ENCODE results near the gene FCER2.

Gene FCER2

DNA sequence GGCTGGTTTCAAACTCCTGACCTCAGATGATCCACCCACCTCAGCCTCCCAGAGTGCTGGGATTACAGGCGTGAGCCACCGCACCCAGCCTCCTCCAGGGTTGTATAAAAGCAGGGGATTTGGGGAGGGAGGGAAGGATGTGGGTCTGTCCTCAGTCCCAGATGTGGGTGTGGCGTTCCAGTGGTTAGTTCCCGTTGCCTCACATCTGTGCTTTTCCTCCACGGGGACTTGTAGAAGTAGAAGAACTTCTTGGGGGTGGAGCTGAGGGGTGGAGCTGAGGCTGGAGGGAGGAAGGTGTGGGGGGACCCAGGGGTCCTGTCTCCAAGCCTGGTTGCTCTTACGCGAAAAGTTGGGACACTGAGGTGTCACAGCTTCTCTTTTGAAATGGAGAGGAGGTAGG lies 25.6 kb downstream of the FCER2 start:
- no peak overlapping the region for H3K4me3 ChIP-seq (ENCODE audit: extremely low read depth, insufficient read depth, low read length, poor library complexity, severe bottlenecking)
- no peaks in the 10 kb centered on the region for H3K36me3 ChIP-seq (ENCODE audit: control insufficient read depth, insufficient read depth, low read length)
- H3K27ac ChIP-seq (ENCODE audit: low read depth, low read length, severe bottlenecking): no peak overlapping the region
- H3K9me3 ChIP-seq (ENCODE audit: control insufficient read depth, low read length): no peaks in the 10 kb centered on the region
- H3K4me1 ChIP-seq (ENCODE audit: control insufficient read depth, insufficient read depth, low read length, poor library complexity, severe bottlenecking): no peaks in the 10 kb centered on the region
- 49 to 66% methylated on average over 5 of the region's 7 CpGs for WGBS, 2 experiments (ENCODE audit: insufficient coverage in 2 of 2)

DNA sequence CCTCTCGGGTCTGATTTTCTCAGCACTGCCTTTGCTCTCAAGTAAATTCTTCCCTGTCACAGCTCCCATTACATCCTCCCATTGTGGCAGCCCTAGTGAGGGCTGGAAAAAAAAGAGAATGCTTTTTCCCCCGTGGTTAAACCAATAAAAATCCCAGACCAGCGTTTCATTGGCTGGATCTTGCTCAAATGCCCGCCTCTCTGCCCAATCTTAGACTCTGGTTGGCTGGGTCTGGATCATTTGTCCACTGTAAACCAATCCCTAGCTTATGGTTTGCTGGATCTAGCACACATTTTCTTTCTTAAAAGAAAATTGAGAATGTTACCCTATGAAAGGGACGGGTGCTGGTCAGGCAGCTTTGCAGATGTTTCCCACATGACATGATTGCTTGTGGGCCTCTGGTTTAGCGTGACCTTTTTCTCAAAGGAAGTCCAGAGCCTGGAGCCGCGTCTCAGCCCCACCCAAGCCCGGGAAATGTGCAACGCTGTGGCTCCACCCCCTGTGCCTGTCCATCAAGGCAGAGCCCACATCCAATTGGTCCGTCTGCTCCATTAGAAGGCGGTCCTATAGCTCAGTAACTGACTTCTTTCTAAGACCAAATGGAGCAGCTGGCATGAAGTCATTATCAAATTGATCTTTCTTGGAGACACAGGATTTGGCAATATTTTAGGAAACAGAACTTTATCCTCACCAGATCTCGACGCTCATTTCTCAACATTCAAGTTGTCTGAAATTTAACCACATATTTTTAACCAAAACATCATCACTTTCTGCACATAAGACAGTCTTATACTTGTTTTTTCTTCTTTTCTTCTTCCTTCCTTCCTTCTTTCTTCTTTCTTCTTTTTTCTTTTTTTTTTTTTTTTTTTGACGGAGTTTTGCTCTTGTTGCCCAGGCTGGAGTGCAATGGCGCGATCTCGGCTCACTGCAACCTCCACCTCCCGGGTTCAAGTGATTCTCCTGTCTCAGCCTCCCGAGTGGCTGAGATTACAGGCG lies 27.6 kb downstream of the FCER2 start:
- WGBS, 2 experiments (ENCODE audit: insufficient coverage in 2 of 2): 56 to 57% methylated on average over 14 to 15 of the region's 21 CpGs
- no peaks in the 10 kb centered on the region for H3K36me3 ChIP-seq (ENCODE audit: control insufficient read depth, insufficient read depth, low read length)
- H3K27ac ChIP-seq (ENCODE audit: low read depth, low read length, severe bottlenecking): no peak overlapping the region
- H3K9me3 ChIP-seq (ENCODE audit: control insufficient read depth, low read length): no peaks in the 10 kb centered on the region
- no peak overlapping the region for H3K4me3 ChIP-seq (ENCODE audit: extremely low read depth, insufficient read depth, low read length, poor library complexity, severe bottlenecking)
- no peaks in the 10 kb centered on the region for H3K4me1 ChIP-seq (ENCODE audit: control insufficient read depth, insufficient read depth, low read length, poor library complexity, severe bottlenecking)

DNA sequence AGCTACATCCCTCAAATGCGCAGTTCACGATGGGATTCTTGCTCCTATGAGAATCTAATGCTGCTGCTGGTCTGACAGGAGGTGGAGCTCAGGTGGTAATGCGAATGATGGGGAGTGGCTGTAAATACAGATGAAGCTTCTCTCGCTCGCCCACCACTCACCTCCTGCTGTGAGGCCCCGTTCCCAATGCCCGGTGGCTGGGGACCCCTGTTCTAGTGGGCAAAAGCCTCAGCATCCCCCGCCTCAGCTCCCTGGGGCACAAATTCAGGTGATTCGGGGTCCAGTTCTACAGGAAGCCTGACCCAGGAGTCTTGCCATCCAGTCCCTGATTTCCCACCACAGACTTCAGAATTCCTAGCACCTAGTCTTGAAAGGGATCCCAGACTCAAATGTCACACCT lies 29.4 kb downstream of the FCER2 start:
- no peaks in the 10 kb centered on the region for H3K9me3 ChIP-seq (ENCODE audit: control insufficient read depth, low read length)
- no peak overlapping the region for H3K27ac ChIP-seq (ENCODE audit: low read depth, low read length, severe bottlenecking)
- H3K4me3 ChIP-seq (ENCODE audit: extremely low read depth, insufficient read depth, low read length, poor library complexity, severe bottlenecking): no peak overlapping the region
- WGBS, 2 experiments (ENCODE audit: insufficient coverage in 2 of 2): 34 to 45% methylated on average over 3 to 7 of the region's 9 CpGs
- no peaks in the 10 kb centered on the region for H3K4me1 ChIP-seq (ENCODE audit: control insufficient read depth, insufficient read depth, low read length, poor library complexity, severe bottlenecking)
- H3K36me3 ChIP-seq (ENCODE audit: control insufficient read depth, insufficient read depth, low read length): no peaks in the 10 kb centered on the region

DNA sequence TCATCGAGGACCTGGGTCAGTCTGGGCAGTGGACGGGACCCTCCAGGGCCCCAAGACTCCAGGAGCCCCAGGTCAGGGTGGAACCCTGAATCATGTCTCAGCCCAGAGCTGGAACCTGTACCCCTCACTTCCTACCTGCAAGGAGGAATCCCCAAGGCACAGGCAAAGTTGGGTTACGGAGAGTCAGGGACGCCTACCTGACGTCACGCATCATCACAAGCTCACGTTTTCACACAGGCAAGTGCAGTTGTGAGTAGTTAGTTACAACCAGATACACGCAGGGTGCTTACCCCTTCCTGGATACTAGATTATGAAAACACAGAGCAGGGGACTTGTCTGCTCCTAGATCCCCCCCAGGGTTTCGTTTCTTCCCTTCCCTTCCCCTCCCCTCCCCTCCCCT lies 31.1 kb downstream of the FCER2 start:
- H3K4me1 ChIP-seq (ENCODE audit: control insufficient read depth, insufficient read depth, low read length, poor library complexity, severe bottlenecking): no peaks in the 10 kb centered on the region
- no peaks in the 10 kb centered on the region for H3K9me3 ChIP-seq (ENCODE audit: control insufficient read depth, low read length)
- no peak overlapping the region for H3K4me3 ChIP-seq (ENCODE audit: extremely low read depth, insufficient read depth, low read length, poor library complexity, severe bottlenecking)
- no peak overlapping the region for H3K27ac ChIP-seq (ENCODE audit: low read depth, low read length, severe bottlenecking)
- 35 to 68% methylated on average over 4 to 6 of the region's 9 CpGs for WGBS, 2 experiments (ENCODE audit: insufficient coverage in 2 of 2)
- no peaks in the 10 kb centered on the region for H3K36me3 ChIP-seq (ENCODE audit: control insufficient read depth, insufficient read depth, low read length)

DNA sequence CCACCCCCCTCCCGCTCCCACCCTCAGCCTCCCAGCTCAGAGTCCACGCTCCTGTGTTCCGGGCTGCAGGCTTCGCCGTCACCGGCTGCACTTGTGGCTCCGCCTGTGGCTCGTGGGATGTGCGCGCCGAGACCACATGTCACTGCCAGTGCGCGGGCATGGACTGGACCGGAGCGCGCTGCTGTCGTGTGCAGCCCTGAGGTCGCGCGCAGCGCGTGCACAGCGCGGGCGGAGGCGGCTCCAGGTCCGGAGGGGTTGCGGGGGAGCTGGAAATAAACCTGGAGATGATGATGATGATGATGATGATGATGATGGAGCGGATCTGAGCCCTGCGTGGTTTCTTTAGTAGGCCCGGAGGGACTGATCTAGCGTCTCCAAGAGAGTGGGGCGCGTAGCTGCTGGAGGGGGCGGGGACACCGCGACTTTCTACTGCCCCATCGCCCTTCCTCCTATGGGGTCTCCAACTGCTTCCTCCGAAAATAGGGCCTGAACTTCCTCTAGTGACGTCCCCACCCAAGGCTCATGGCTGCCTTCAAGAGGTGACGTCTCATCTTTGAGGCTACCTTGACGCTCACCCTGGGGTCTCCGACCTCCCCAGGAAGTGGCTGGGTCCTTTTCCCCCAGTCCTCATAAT lies 31.7 kb downstream of the FCER2 start:
- Histone ChIP-seq H3K9me3 (ENCODE audit: control insufficient read depth, low read length) (no peaks in the 10 kb centered on the region), H3K4me3 (ENCODE audit: extremely low read depth, insufficient read depth, low read length, poor library complexity, severe bottlenecking) (peak overlapping the region; percentile 3), H3K27ac (ENCODE audit: low read depth, low read length, severe bottlenecking) (no peak overlapping the region), H3K4me1 (ENCODE audit: control insufficient read depth, insufficient read depth, low read length, poor library complexity, severe bottlenecking) (no peaks in the 10 kb centered on the region), H3K36me3 (ENCODE audit: control insufficient read depth, insufficient read depth, low read length) (no peaks in the 10 kb centered on the region)
- WGBS, 2 experiments (ENCODE audit: insufficient coverage in 2 of 2): 9 to 16% methylated on average over 31 to 39 of the region's 43 CpGs

DNA sequence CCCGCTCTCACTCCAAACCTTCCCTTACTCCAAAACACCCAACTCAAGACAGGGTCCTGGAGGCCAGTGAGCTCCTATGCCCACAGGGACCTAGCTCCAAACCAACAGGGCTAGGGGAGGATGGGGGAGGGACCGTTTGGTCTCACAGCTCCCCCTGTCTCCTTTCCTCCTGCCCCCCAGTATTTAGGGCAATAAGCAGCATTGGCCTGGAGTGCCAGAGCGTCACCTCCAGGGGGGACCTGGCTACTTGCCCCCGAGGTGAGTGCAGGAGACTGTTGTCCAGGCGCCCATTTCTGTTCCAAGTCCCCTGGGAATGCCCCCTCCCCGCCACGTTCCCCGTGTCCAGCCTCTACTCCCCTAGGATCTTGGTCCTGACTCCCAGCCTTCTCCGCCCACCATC lies 32.3 kb downstream of the FCER2 start:
- WGBS, 2 experiments (ENCODE audit: insufficient coverage in 2 of 2): 34 to 44% methylated on average over 5 to 8 of the region's 9 CpGs
- no peak overlapping the region for H3K4me3 ChIP-seq (ENCODE audit: extremely low read depth, insufficient read depth, low read length, poor library complexity, severe bottlenecking)
- no peak overlapping the region for H3K27ac ChIP-seq (ENCODE audit: low read depth, low read length, severe bottlenecking)
- H3K4me1 ChIP-seq (ENCODE audit: control insufficient read depth, insufficient read depth, low read length, poor library complexity, severe bottlenecking): no peaks in the 10 kb centered on the region
- H3K9me3 ChIP-seq (ENCODE audit: control insufficient read depth, low read length): no peaks in the 10 kb centered on the region
- H3K36me3 ChIP-seq (ENCODE audit: control insufficient read depth, insufficient read depth, low read length): no peaks in the 10 kb centered on the region

DNA sequence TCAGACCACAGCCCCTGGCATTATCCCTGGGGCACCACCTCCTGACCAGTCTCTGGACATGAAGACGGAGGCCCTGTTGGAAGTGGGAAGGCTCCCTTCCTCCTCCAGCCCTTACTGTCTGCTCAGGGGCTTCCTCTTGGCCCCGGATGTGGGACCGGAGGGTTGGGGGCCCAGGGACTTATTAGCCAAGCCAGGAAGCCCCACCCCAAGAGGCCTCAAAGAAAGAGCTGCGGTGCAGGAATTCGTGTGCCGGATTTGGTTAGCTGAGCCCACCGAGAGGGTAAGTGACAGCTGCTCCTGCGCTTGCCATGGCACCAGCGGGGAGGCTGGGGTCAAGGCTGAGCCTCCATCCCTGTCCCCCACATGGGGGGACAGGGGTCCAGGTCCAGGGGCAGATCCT lies 33.1 kb downstream of the FCER2 start, which contains the start of gene RETN:
Gene RETN, plus strand, starts transcription at position 208 of the 400 bp plus-strand sequence. CDS start 278 bp downstream, outside the sequence.
- no peaks in the 10 kb centered on the region for H3K4me1 ChIP-seq (ENCODE audit: control insufficient read depth, insufficient read depth, low read length, poor library complexity, severe bottlenecking)
- no peak within 1 kb of the TSS for H3K27ac ChIP-seq (ENCODE audit: low read depth, low read length, severe bottlenecking)
- no peak within 1 kb of the TSS for H3K4me3 ChIP-seq (ENCODE audit: extremely low read depth, insufficient read depth, low read length, poor library complexity, severe bottlenecking)
- 68 to 79% methylated on average over 7 to 9 of the region's 9 CpGs for WGBS, 2 experiments (ENCODE audit: insufficient coverage in 2 of 2)
- no peaks in the 10 kb centered on the region for H3K9me3 ChIP-seq (ENCODE audit: control insufficient read depth, low read length)
- no peaks in the 10 kb centered on the region for H3K36me3 ChIP-seq (ENCODE audit: control insufficient read depth, insufficient read depth, low read length)

DNA sequence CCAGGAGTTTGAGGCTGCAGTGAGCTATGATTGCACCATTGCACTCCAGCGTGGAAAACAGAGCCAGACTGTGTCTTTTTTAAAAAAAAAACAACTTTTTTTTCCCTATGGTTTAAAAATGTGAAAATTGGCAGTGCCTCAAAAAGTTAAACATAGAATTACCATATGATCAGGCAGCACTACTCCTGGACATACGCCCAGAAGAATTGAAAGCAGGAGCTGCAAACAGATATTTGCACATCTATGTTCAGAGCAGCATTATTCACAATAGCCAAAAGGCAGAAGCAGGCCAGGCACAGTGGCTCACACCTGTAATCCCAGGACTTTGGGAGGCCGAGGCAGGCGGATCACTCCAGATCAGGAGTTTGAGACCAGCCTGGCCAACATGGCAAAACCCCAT lies 36.9 kb downstream of the FCER2 start:
- Histone ChIP-seq H3K4me3 (ENCODE audit: extremely low read depth, insufficient read depth, low read length, poor library complexity, severe bottlenecking) (no peak overlapping the region), H3K4me1 (ENCODE audit: control insufficient read depth, insufficient read depth, low read length, poor library complexity, severe bottlenecking) (no peaks in the 10 kb centered on the region), H3K36me3 (ENCODE audit: control insufficient read depth, insufficient read depth, low read length) (no peaks in the 10 kb centered on the region), H3K9me3 (ENCODE audit: control insufficient read depth, low read length) (no peaks in the 10 kb centered on the region), H3K27ac (ENCODE audit: low read depth, low read length, severe bottlenecking) (no peak overlapping the region)
- WGBS, 2 experiments (ENCODE audit: insufficient coverage in 2 of 2): 88 to 89% methylated on average over 3 to 4 of the region's 4 CpGs

DNA sequence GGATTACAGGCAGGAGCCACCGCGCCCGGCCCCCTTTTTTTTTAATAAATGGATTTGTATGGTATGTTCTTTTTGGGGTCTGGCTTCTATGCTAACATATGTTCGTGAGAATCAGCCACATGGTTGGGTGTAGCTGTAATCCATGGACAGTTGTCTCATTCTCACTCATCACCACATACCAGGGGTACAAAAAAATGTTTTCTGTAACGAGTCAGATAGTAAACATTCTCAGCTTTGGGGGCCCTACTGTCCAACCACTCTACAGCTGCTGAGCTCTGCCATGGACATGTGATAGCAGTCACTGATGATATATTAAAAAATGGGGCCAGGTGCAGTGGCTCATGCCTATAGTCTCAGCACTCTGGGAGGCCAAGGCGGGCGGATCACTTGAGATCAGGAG lies 38.2 kb downstream of the FCER2 start:
- WGBS, 2 experiments (ENCODE audit: insufficient coverage in 2 of 2): 75 to 89% methylated on average over 2 to 3 of the region's 7 CpGs
- no peak overlapping the region for H3K27ac ChIP-seq (ENCODE audit: low read depth, low read length, severe bottlenecking)
- H3K9me3 ChIP-seq (ENCODE audit: control insufficient read depth, low read length): no peaks in the 10 kb centered on the region
- no peaks in the 10 kb centered on the region for H3K4me1 ChIP-seq (ENCODE audit: control insufficient read depth, insufficient read depth, low read length, poor library complexity, severe bottlenecking)
- H3K4me3 ChIP-seq (ENCODE audit: extremely low read depth, insufficient read depth, low read length, poor library complexity, severe bottlenecking): no peak overlapping the region
- no peaks in the 10 kb centered on the region for H3K36me3 ChIP-seq (ENCODE audit: control insufficient read depth, insufficient read depth, low read length)

DNA sequence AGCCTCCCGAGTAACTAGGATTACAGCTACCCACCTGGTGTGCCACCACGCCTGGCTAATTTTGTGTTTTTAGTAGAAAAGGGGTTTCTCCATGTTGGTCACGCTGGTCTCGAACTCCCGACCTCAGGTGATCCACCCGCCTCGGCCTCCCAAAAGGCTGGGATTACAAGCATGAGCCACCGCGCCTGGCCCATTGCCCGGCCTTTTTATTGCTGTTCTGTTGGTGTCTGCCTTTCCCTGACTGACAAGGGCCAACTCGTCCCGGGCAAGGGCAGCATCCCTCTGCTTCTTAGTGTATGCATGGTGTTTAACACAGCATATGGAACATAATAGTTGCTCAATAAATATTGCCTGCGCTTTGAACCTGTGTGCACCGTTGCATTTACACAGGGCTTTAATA lies 39.3 kb downstream of the FCER2 start:
- WGBS, 2 experiments (ENCODE audit: insufficient coverage in 2 of 2): 86 to 91% methylated on average over 9 to 11 of the region's 14 CpGs
- H3K36me3 ChIP-seq (ENCODE audit: control insufficient read depth, insufficient read depth, low read length): no peaks in the 10 kb centered on the region
- no peak overlapping the region for H3K4me3 ChIP-seq (ENCODE audit: extremely low read depth, insufficient read depth, low read length, poor library complexity, severe bottlenecking)
- H3K4me1 ChIP-seq (ENCODE audit: control insufficient read depth, insufficient read depth, low read length, poor library complexity, severe bottlenecking): no peaks in the 10 kb centered on the region
- no peak overlapping the region for H3K27ac ChIP-seq (ENCODE audit: low read depth, low read length, severe bottlenecking)
- H3K9me3 ChIP-seq (ENCODE audit: control insufficient read depth, low read length): no peaks in the 10 kb centered on the region
